ENCODE data around the gene SESTD1. TPM values are rescaled to one million over a fixed set of nuclear protein-coding genes. Genes with fewer than 3 reads are reported as not detected.
A peak's percentile ranks its signal among the peaks of the same experiment; 100 is the strongest.

Gene SESTD1
- polyA plus RNA-seq, 3 donors: 25.3 to 44.4 (median 25.3) TPM

DNA sequence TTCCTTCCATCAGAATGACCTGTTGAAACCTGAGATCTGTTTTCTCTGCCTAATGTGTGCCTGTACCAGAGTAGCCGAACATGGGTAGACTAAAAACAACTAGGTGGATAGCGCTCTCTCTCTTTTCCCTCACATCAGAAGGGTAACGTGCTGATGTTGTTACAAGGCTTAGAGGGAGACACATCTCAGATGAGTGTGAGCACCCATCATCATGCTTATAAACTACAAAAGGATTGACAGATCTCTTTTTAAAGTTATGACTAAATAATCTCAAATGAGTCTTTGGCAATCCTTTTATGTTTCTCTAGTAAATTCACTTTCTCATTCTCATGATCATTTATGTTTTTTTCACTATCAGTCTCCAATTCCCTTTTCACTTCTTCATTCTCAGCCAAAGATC is 139.2 kb downstream of the SESTD1 start:
- intact Hi-C loops (cut with micrococcal nuclease): no loop called here
- Mint-ChIP-seq H3K36me3 (peaks cover 19 to 26% of the 10 kb centered on the region in 2 donors), H3K9me3 (no peaks in the 10 kb centered on the region), H3K27me3 (ENCODE audit: low read depth in 3 of 3) (no peaks in the 10 kb centered on the region), H3K27ac (no peak overlapping the region), H3K4me1 (peaks cover 7% of the 10 kb centered on the region), H3K4me3 (no peak overlapping the region)
- peaks cover 8 to 9% of the 10 kb centered on the region in 2 donors for H3K4me1 ChIP-seq (ENCODE audit: control insufficient read depth in 1 of 2, insufficient read depth in 2 of 2, low read length in 2 of 2)
- no peak overlapping the region for H3K9ac ChIP-seq (ENCODE audit: insufficient read depth, low read length, poor library complexity, severe bottlenecking)
- H3K9me3 ChIP-seq (replicated peaks in 1 of 2; ENCODE audit: control insufficient read depth in 1 of 2, insufficient read depth in 1 of 2, low read length in 2 of 2): no peaks in the 10 kb centered on the region
- H4K20me1 ChIP-seq (ENCODE audit: insufficient read depth, low read length): no peaks in the 10 kb centered on the region
- H3K4me2 ChIP-seq (replicated peaks; ENCODE audit: extremely low read depth, low read length, poor library complexity, severe bottlenecking): no peak overlapping the region
- no peak for DNase-seq
- H3K36me3 ChIP-seq (replicated peaks in 1 of 2; ENCODE audit: control insufficient read depth in 1 of 2, insufficient read depth in 2 of 2, low read length in 2 of 2): peaks cover 27 to 74% of the 10 kb centered on the region in 2 donors
- no peak overlapping the region for H3K4me3 ChIP-seq (replicated peaks in 1 of 3; ENCODE audit: low read depth in 2 of 3, low read length in 3 of 3)
- no peaks in the 10 kb centered on the region for H3K79me2 ChIP-seq (ENCODE audit: insufficient read depth, low read length)
- TF ChIP-seq, protein P1, sequence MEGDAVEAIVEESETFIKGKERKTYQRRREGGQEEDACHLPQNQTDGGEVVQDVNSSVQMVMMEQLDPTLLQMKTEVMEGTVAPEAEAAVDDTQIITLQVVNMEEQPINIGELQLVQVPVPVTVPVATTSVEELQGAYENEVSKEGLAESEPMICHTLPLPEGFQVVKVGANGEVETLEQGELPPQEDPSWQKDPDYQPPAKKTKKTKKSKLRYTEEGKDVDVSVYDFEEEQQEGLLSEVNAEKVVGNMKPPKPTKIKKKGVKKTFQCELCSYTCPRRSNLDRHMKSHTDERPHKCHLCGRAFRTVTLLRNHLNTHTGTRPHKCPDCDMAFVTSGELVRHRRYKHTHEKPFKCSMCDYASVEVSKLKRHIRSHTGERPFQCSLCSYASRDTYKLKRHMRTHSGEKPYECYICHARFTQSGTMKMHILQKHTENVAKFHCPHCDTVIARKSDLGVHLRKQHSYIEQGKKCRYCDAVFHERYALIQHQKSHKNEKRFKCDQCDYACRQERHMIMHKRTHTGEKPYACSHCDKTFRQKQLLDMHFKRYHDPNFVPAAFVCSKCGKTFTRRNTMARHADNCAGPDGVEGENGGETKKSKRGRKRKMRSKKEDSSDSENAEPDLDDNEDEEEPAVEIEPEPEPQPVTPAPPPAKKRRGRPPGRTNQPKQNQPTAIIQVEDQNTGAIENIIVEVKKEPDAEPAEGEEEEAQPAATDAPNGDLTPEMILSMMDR (IDR thresholded peaks at IDR 0.05): no peak
- peak overlapping the region in 1 of 2 donors; percentile 22 for H3K27ac ChIP-seq (ENCODE audit: low read depth in 1 of 2, low read length in 2 of 2)
- WGBS (ENCODE audit: insufficient coverage): no CpG with 5 or more reads among the region's 3 CpGs
- H2AFZ ChIP-seq (ENCODE audit: insufficient read depth, low read depth, low read length, poor library complexity, severe bottlenecking): no peak overlapping the region
- no peaks in the 10 kb centered on the region for H3K27me3 ChIP-seq (ENCODE audit: control insufficient read depth in 2 of 2, insufficient read depth in 2 of 2, low read length in 2 of 2)

GRCh38 chr2:179124282-179124681 is 140.3 kb downstream of the SESTD1 start:
- 100% methylated on average over 1 of the region's 3 CpGs for WGBS (ENCODE audit: insufficient coverage)
- Mint-ChIP-seq H3K36me3 (peaks cover 29 to 37% of the 10 kb centered on the region in 2 donors), H3K27me3 (ENCODE audit: low read depth in 3 of 3) (no peaks in the 10 kb centered on the region), H3K4me1 (peaks cover 7% of the 10 kb centered on the region), H3K9me3 (no peaks in the 10 kb centered on the region), H3K27ac (no peak overlapping the region), H3K4me3 (no peak overlapping the region)
- intact Hi-C loops (cut with micrococcal nuclease): no loop called here
- Histone ChIP-seq H3K4me3 (replicated peaks in 1 of 3; ENCODE audit: low read depth in 2 of 3, low read length in 3 of 3) (no peak overlapping the region), H3K9me3 (replicated peaks in 1 of 2; ENCODE audit: control insufficient read depth in 1 of 2, insufficient read depth in 1 of 2, low read length in 2 of 2) (no peaks in the 10 kb centered on the region), H3K4me2 (replicated peaks; ENCODE audit: extremely low read depth, low read length, poor library complexity, severe bottlenecking) (no peak overlapping the region), H4K20me1 (ENCODE audit: insufficient read depth, low read length) (no peaks in the 10 kb centered on the region), H3K4me1 (ENCODE audit: control insufficient read depth in 1 of 2, insufficient read depth in 2 of 2, low read length in 2 of 2) (peaks cover 8 to 9% of the 10 kb centered on the region in 2 donors), H3K27me3 (ENCODE audit: control insufficient read depth in 2 of 2, insufficient read depth in 2 of 2, low read length in 2 of 2) (no peaks in the 10 kb centered on the region), H2AFZ (ENCODE audit: insufficient read depth, low read depth, low read length, poor library complexity, severe bottlenecking) (no peak overlapping the region), H3K79me2 (ENCODE audit: insufficient read depth, low read length) (no peaks in the 10 kb centered on the region), H3K9ac (ENCODE audit: insufficient read depth, low read length, poor library complexity, severe bottlenecking) (no peak overlapping the region), H3K36me3 (replicated peaks in 1 of 2; ENCODE audit: control insufficient read depth in 1 of 2, insufficient read depth in 2 of 2, low read length in 2 of 2) (peaks cover 38 to 84% of the 10 kb centered on the region in 2 donors), H3K27ac (ENCODE audit: low read depth in 1 of 2, low read length in 2 of 2) (no peak overlapping the region)
- DNase-seq: no peak
- TF ChIP-seq, protein P1 (IDR thresholded peaks at IDR 0.05): no peak

Measured in CD14-positive monocyte (primary cell).